CD4-positive, alpha-beta T cell treated with Interferon gamma for 1 hour (primary cell): ENCODE measurements around the gene MARS1.
"Not testable (repeated sequence)": the region's sequence is repeated elsewhere in the genome, so short reads cannot be mapped to it uniquely, and the experiment has no call there.

ENCODE experiments used
- DNase-seq: peaks from one replicate; pipeline ENCODE4 v3.0.0-alpha.2; 2020

MARS1 gene

GRCh38 chr12:57497223-57498131 is 9.6 kb downstream of the MARS1 start:
- no peak for DNase-seq

DNA sequence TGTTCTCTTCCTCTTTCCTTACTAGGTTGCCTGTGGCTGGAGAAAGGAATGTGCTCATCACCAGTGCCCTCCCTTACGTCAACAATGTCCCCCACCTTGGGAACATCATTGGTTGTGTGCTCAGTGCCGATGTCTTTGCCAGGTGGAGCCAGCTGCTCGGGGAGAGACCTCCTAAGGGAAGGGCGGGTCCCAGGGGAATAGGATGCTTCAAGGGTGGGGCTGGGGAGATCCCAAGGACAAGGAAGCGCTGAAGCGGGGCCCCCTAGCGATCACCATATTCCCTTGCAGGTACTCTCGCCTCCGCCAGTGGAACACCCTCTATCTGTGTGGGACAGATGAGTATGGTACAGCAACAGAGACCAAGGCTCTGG is 10.2 kb downstream of the MARS1 start:
- no peak for DNase-seq

DNA sequence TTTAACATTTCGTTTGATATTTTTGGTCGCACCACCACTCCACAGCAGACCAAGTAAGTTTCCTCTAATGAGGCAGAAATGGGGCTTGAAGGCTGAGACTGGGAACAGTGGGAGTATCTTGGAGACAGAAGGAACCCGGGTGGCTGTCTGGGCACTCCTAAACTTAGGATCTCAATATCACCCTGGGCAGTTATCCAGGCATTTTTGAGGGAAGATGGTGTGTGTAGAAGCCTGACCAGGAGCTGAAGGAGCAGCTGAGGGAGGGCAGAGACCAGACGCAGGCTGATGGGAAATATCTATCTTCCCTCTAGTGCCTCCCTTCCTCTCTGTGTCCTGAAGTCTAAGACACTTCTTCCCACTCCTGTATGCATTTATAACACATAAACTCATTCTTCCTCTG is 10.7 kb downstream of the MARS1 start:
- no peak for DNase-seq

- no peak for DNase-seq
Measured at GRCh38 chr12:57500213-57500612, 12.3 kb downstream of the MARS1 start.

DNA sequence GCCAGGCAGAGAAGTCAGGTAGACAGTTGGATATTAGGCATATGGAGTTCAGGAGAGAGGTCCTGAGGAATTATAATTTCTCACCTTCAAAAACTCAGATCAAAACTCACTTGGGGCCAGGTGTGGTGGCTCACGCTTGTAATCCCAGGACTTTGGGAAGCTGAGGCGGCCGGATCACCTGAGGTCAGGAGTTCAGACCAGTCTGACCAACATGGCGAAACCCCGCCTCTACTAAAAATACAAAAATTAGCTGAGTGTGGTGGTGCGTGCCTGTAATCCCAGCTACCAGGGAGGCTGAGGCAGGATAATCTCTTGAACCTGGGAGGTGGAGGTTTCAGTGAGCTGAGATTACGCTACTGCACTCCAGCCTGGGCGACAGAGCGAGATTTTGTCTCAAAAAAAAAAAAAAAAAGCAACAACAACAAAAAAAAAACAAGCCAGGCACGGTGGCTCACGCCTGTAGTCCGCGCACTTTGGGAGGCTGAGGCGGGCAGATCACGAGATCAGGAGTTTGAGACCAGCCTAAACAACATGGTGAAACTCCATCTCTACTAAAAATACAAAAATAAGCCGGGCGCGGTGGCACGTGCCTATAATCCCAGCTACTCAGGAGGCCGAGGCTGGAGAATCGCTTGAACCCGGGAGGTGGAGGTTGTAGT is 14.6 kb downstream of the MARS1 start:
- DNase-seq, result not testable (repeated sequence)

DNA sequence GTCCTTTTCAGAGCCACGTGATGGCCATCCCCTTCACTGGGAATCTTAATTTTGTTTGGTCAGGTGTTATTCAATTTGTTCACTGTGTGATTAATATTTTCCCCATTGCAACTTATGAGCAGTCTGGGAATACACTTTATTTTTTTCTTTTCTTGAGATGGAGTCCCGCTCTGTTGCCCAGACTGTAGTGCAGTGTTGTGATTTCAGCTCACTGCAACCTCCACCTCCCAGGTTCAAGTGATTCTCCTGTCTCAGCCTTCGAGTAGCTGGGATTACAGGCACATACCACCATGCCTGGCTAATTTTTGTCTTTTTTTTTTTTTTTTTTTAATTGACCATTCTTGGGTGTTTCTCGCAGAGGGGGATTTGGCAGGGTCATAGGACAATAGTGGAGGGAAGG is 18.7 kb downstream of the MARS1 start:
- DNase-seq, result not testable (repeated sequence)

DNA sequence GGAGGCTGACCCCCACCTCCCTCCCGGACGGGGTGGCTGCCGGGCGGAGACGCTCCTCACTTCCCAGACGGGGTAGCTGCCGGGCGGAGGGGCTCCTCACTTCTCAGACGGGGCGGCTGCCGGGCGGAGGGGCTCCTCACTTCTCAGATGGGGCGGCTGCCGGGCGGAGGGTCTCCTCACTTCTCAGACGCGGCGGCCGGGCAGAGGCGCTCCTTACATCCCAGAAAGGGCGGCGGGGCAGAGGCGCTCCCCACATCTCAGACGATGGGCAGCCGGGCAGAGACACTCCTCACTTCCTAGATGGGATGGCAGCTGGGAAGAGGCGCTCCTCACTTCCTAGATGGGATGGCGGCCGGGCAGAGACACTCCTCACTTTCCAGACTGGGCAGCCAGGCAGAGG is 19.9 kb downstream of the MARS1 start:
- DNase-seq, result not testable (repeated sequence)

GRCh38 chr12:57511161-57511560 is 23.3 kb downstream of the MARS1 start:
- no peak for DNase-seq

DNA sequence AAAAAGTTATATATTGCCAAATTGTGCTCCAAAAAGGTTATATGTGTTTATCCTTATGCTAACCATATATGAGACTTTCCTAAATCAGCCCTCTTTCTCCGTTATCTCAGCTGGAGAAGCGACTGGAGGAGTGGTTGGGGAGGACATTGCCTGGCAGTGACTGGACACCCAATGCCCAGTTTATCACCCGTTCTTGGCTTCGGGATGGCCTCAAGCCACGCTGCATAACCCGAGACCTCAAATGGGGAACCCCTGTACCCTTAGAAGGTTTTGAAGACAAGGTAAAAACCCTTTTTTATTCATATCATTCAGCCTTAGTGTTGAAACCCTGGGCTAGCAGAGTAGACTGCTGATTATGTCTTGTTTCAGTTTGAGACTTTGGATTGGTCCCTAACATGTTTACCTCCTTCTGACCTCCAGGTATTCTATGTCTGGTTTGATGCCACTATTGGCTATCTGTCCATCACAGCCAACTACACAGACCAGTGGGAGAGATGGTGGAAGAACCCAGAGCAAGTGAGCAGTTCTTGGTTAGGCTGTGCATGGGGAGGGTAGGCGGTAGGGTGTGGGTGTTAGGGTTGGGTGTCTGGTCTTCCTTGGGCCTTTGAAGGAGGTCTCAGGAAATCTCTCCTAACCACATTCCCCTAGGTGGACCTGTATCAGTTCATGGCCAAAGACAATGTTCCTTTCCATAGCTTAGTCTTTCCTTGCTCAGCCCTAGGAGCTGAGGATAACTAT is 23.9 kb downstream of the MARS1 start:
- DNase-seq, result no peak

GRCh38 chr12:57512665-57513064 is 24.8 kb downstream of the MARS1 start:
- no peak for DNase-seq

DNA sequence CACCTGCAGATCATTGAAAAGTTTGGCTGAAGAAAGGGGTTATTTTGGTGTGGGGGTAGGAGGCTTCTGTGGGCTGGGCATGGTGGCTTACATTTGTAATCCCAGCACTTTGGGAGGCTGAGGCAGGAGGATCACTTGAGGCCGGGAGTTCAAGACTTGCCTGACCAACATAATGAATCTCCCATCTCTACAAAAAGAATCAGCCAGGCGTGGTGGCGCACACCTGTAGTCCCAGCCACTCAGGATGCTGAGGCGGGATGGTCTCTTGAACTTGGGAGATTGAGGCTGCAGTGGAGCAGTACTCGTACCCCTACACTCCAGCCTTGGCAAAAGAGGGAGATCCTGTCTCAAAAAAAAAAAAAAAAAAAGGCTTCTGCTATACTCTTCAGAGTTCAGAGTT is 25.4 kb downstream of the MARS1 start:
- DNase-seq, result no peak

DNA sequence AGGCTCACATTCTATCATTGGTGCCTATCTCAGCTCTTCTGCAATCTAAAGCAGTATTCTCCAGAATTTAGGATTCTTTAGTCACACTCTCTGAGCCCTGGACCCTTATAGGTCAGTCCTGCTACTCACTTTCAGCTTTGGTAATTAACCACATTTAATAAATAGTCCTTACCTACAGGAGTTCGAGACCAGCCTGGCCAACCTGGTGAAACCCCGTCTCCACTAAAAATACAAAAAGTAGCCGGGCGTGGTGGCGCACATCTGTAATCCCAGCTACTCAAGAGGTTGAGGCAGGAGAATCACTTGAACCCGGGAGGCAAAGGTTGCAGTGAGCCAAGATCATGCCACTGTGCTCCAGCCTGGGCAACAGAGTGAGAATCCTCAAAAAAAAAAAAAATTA is 25.8 kb downstream of the MARS1 start:
- not testable (repeated sequence) for DNase-seq

DNA sequence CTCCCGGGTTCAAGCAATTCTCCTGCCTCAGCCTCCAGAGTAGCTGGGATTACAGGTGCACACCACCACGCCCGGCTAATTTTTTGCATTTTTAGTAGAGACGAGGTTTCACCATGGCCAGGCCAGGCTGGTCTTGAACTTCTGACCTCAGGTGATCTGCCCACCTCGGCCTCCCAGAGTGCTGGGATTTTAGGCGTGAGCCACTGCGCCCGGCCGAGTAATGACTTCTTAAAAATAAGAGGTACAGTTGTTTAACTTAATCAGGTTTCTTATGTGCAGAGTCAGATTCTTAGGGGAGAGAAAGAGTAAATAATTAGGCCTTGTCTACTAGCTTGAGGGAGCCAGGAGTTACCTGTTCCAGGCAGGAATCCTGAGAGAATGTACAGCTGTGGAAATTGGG is 26.4 kb downstream of the MARS1 start:
- not testable (repeated sequence) for DNase-seq

DNA sequence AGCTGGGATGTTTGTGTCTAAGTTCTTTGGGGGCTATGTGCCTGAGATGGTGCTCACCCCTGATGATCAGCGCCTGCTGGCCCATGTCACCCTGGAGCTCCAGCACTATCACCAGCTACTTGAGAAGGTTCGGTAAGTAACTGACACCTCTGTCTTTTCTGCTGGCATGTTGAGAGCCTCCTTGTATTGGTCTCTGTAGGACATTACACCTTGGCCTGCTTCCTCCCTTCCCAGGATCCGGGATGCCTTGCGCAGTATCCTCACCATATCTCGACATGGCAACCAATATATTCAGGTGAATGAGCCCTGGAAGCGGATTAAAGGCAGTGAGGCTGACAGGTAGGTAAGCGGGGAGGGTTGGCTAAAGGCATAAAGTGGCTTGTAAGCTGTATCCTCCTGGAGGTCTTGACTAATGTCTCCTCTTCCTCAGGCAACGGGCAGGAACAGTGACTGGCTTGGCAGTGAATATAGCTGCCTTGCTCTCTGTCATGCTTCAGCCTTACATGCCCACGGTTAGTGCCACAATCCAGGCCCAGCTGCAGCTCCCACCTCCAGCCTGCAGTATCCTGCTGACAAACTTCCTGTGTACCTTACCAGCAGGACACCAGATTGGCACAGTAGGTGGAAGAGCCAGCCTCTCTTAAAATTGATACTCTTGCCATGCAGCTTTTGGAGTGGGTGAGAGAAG is 27.0 kb downstream of the MARS1 start:
- DNase-seq, result no peak

GRCh38 chr12:57515408-57515933 is 27.6 kb downstream of the MARS1 start:
- DNase-seq, result no peak

DNA sequence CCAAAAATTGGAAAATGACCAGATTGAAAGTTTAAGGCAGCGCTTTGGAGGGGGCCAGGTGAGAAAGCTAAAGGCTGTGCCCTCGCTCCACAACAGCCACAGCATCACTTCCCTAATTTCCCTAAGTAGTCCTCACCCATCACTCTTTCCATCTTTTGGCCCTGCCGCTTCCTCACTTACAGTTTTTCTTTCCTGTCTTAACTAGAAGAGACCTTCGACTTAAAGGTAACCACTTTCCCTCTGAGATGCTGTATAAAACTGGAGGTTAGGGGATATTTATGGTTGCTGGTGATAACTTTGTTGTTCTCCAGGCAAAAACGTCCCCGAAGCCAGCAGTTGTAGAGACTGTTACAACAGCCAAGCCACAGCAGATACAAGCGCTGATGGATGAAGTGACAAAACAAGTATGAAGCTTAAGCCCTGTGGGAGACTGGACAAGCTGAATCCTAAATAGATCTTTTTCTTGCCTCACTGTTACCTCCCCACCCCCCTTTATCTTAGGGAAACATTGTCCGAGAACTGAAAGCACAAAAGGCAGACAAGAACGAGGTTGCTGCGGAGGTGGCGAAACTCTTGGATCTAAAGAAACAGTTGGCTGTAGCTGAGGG is 28.2 kb downstream of the MARS1 start:
- no peak for DNase-seq

GRCh38 chr12:57516617-57517153 is 28.8 kb downstream of the MARS1 start:
- no peak for DNase-seq

DNA sequence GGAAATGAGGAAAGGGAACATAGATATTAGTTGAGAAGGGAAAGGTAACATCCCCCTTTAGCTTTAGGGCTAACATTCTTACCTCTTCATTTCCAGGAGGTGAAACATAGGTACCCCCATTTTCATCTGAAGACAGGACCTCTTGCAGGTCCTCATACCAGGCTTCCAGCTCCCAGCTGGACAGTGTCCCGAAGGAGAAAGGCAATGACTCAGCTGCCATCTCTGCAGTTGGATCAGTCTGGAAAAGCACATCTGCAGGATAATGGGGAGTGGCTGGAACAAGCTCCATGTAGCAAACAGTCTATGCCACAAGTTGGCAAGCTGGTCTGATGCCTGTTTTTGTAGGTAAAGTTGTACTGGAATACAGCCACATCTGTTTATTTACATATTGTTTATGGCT is 29.3 kb downstream of the MARS1 start:
- DNase-seq, result no peak

GRCh38 chr12:57517718-57518117 is 29.9 kb downstream of the MARS1 start:
- DNase-seq, result not testable (repeated sequence)

GRCh38 chr12:57518176-57518919 is 30.5 kb downstream of the MARS1 start:
- no peak for DNase-seq
